Progenitor cell of endocrine pancreas (in vitro differentiated cells): ENCODE measurements around the gene TMEM163. TPM values are rescaled to one million over a fixed set of nuclear protein-coding genes. Genes with fewer than 3 reads are reported as not detected.

ENCODE experiments used
- DNase-seq: peaks from one replicate; pipeline ENCODE4 v3.0.0; 2021; ENCODE audit warnings: low spot score; ENCODE audit not compliant: unreplicated experiment
- H3K27ac Mint-ChIP-seq: 2 replicates; pipeline ENCODE4 v1.8.0; 2021; ENCODE audit warnings: mild to moderate bottlenecking, moderate library complexity, mixed read lengths
- H3K27me3 Mint-ChIP-seq: 2 replicates; pipeline ENCODE4 v1.8.0; 2021; ENCODE audit warnings: mixed read lengths
- H3K36me3 Mint-ChIP-seq: 2 replicates; pipeline ENCODE4 v1.8.0; 2022; ENCODE audit warnings: mixed read lengths; ENCODE audit not compliant: insufficient read depth
- H3K4me1 Mint-ChIP-seq: 2 replicates; pipeline ENCODE4 v1.8.0; 2021; ENCODE audit warnings: low read depth, mixed read lengths
- H3K4me3 Mint-ChIP-seq: 2 replicates; pipeline ENCODE4 v1.8.0; 2021; ENCODE audit warnings: low read depth, mild to moderate bottlenecking, moderate library complexity, mixed read lengths
- H3K9me3 Mint-ChIP-seq: 2 replicates; pipeline ENCODE4 v1.8.0; 2021; ENCODE audit warnings: low read depth, mixed read lengths
- CTCF ChIP-seq: fragments of 200-600 bp; sonication (generic); IDR thresholded peaks from one replicate; pipeline ENCODE4 v1.5.0; 2021; ENCODE audit warnings: antibody characterized with exemption, mild to moderate bottlenecking; ENCODE audit not compliant: unreplicated experiment
- total RNA-seq: library from RNA; stranded (reverse); gene quantifications from 2 replicates; pipeline ENCODE4 v1.2.1, GENCODE V29; 2021

The TMEM163 gene
- total RNA-seq, 1 donor from 2014 or later = 3.8 TPM

- H3K4me1 Mint-ChIP-seq = peaks cover 8% of the 10 kb centered on the region
- H3K27ac Mint-ChIP-seq = no peak overlapping the region
- H3K4me3 Mint-ChIP-seq = no peak overlapping the region
- no peaks in the 10 kb centered on the region for H3K27me3 Mint-ChIP-seq
- H3K36me3 Mint-ChIP-seq = no peaks in the 10 kb centered on the region
- no peak for TF ChIP-seq CTCF
- H3K9me3 Mint-ChIP-seq = no peaks in the 10 kb centered on the region
- no peak for DNase-seq
These were observed 186.3 kb downstream of the TMEM163 start for GRCh38 chr2:134532537-134532936.

GRCh38 chr2:134527381-134527780 is 191.4 kb downstream of the TMEM163 start:
- no peaks in the 10 kb centered on the region for H3K4me1 Mint-ChIP-seq
- no peak overlapping the region for H3K27ac Mint-ChIP-seq
- H3K36me3 Mint-ChIP-seq = no peaks in the 10 kb centered on the region
- no peaks in the 10 kb centered on the region for H3K9me3 Mint-ChIP-seq
- no peak for TF ChIP-seq CTCF
- no peak overlapping the region for H3K4me3 Mint-ChIP-seq
- no peaks in the 10 kb centered on the region for H3K27me3 Mint-ChIP-seq
- no peak for DNase-seq

GRCh38 chr2:134522496-134523455 is 196.0 kb downstream of the TMEM163 start:
- Mint-ChIP-seq H3K4me3 (no peak overlapping the region), H3K36me3 (no peaks in the 10 kb centered on the region), H3K27ac (no peak overlapping the region), H3K27me3 (no peaks in the 10 kb centered on the region), H3K9me3 (no peaks in the 10 kb centered on the region), H3K4me1 (no peaks in the 10 kb centered on the region)
- no peak for TF ChIP-seq CTCF
- DNase-seq = no peak

- no peaks in the 10 kb centered on the region for H3K9me3 Mint-ChIP-seq
- no peak for TF ChIP-seq CTCF
- DNase-seq = no peak
- no peaks in the 10 kb centered on the region for H3K27me3 Mint-ChIP-seq
- H3K4me1 Mint-ChIP-seq = no peaks in the 10 kb centered on the region
- no peak overlapping the region for H3K27ac Mint-ChIP-seq
- no peaks in the 10 kb centered on the region for H3K36me3 Mint-ChIP-seq
- no peak overlapping the region for H3K4me3 Mint-ChIP-seq
These were observed 200.7 kb downstream of the TMEM163 start for GRCh38 chr2:134518101-134518500.

GRCh38 chr2:134515137-134515536 is 203.7 kb downstream of the TMEM163 start:
- Mint-ChIP-seq H3K9me3 (no peaks in the 10 kb centered on the region), H3K27me3 (no peaks in the 10 kb centered on the region), H3K4me1 (no peaks in the 10 kb centered on the region), H3K27ac (no peak overlapping the region), H3K36me3 (no peaks in the 10 kb centered on the region), H3K4me3 (no peak overlapping the region)
- no peak for DNase-seq
- no peak for TF ChIP-seq CTCF
